HG03354 (cell line): ENCODE data around the gene FNDC1.
A peak's percentile ranks its signal among the peaks of the same experiment; 100 is the strongest.

Experiments used
- ATAC-seq: cut with Tn5 transposase; IDR thresholded peaks from one replicate; pipeline ENCODE4 v1.9.1; 2021; ENCODE audit warnings: mild to moderate bottlenecking; ENCODE audit not compliant: unreplicated experiment, poor library complexity, severe bottlenecking

The FNDC1 gene

DNA sequence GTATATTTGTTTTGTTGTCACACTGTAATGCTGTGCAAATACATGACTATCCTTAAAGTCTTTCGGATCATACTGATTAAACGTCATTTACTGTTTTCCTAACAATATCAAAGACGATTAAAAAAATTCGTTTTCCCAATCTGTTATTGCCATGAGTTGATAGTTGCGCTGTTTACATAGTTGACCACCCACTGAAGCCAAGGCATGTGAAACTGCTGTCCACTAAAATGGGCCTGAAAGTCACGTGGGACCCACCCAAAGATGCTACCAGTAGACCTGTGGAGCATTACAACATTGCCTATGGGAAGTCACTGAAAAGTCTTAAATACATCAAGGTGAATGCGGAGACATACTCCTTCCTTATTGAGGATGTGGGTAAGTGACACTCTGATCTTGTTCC lies 28.1 kb downstream of the FNDC1 start:
- ATAC-seq = no peak

DNA sequence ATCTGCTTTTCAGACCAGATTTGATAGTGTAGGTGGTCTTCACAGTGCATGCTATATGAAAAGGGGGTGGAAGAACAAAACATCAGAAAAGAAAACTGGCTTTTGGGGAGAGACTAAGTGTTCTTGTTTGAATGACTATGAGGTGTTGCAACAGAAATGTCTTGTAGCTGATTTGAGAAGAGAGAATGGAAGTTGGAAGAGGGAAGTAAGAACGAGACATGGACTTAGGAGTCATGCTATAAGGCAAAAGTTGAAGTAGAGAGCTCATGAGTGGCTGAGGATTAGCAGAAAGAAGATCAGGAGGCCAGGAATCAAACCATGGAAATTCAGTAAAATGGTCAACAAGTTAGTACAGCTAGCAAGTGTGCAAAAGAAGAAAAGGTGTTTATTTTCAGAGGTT lies 32.1 kb downstream of the FNDC1 start:
- ATAC-seq = no peak

DNA sequence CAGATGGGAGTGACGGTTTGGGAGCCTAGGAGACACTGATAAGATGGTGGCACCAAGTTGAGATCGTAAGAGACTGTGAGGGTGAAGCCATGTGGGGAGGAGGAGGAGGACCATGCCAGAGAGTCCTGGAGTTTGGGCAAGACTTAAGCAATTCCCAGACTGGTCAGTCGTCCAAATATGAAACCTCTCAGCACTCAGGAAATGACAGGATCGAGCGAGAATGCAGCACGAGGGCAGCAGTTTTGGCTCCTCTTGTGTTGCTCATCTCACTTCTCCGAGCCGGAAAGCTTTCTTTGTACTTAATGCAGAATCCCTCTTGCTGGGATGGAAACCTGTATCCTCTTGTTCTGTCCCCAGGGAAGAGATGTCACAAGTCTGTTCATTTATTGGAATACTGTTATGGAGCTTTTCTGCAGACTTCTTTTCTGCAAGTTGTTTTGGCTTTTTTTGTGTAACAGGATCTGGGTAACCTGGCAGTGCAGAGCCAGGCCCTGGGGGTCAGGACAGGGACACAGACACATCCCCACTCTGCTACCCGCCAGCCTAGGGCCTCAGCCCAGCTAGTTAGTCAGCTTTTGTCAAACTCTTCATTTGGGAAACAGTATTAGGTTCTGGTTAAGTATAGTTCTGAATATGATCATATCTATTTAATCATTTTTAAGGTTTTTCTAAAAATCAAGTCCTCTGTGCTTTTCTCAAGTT lies 34.3 kb downstream of the FNDC1 start:
- no peak for ATAC-seq

DNA sequence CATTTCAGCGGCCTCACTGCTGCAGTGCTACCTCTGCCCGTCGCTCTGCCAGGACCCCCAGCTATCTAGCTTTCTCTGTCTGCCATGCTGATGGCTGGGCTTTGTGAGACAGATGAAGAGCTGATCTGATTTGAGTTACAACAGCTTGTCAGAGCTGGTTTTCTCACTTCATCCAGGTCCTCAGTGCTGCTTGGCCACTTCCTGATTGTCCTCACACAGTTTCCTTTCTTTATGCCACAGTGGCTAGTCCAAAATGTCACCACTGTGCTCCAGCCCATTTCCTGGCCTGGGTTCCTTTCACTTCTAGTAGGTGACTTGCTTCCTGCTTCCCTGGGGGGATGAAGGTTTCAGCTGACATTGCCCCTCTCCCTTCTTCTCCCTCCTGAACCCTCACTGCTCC lies 35.4 kb downstream of the FNDC1 start:
- ATAC-seq = no peak

DNA sequence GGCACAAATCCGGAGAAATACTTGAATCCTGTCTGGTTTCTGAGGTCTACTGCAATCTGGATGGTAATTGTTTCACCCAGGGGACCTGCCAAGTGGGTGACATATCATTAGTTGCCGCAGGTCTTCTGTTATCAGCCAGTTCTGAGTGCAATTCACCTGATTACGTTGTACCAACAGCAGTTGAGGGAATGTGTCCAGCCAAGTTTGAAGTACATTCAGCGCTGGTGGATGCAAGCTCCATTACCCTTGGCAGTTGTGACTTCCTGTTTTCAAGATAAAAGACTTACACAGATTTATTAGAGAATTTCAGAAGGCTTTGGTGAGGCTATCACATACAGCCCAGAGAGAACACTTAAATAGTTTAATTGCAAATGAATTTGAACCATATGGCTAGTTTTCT lies 42.8 kb downstream of the FNDC1 start:
- ATAC-seq = no peak

DNA sequence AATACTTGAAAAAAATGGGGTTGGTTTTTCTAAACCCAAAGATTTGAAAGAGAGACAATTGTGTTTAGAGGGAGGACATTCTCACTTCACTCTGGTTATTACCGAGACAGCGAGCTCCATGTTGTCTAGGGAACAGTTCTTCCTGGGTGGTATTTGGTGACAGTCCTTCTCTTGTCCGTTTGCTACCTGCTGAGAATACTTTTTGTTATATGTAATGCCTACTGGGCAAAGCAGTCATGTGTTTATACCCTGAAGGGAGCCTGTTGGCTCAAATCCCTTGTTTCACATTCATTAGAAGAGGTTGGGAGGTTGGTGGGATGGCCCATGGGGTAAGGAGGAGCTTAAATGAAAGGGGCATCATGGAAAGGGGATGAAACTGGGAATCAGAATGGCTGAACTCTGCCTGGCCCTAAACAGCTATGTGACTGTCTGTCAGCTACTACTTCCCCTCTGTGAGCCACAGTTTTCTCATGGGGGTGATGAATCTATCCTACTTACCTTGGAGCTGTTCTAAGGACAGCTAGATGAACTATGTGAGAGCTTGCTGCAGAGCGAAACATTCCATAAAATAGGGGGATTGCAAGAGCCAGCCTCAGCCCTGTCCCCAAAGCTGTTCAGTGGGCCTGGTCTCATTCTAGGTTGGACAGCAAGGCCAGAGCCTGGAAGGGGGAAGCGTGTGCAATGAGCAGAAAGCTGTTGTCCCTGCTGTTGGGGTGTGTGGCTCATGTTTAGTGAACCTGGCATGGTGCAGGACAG lies 43.5 kb downstream of the FNDC1 start:
- ATAC-seq = no peak

DNA sequence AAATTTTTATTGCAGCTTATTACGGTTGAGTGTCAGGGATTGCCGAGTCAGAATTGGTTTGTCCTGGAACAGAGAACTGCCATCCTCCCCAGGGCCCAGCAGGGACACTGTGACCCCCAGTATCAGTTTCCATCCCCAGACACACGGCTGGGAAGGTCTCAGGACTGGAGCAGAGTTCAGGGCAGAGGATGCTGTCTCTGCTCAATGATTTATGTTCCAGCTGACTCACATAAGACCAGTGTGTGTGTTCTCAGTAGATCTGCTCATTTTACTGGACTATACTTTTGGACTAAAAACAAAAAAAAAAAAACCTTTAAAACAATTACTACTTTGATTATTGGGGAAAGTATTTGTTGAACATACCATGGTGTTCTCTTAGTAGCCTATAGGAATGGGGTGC lies 44.2 kb downstream of the FNDC1 start:
- ATAC-seq = no peak

DNA sequence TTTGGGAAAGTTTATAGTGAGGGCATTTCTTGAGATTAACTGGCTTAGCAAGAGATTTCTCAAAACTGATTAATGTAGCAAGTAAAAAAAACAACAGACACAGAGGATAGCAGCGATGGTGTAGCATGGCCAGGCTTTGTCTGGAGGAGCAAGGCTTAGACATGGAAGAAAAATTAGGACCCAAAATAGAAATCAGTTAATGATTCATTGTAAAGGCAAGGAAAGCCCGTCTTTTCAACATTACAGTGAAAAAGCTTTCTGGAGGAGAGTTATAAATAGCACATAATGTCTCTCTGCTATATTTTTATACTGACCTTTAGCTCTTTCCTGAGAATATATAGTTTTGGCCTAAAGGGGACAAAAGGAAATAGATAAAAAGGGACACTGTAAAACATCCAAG lies 45.1 kb downstream of the FNDC1 start:
- ATAC-seq = no peak

DNA sequence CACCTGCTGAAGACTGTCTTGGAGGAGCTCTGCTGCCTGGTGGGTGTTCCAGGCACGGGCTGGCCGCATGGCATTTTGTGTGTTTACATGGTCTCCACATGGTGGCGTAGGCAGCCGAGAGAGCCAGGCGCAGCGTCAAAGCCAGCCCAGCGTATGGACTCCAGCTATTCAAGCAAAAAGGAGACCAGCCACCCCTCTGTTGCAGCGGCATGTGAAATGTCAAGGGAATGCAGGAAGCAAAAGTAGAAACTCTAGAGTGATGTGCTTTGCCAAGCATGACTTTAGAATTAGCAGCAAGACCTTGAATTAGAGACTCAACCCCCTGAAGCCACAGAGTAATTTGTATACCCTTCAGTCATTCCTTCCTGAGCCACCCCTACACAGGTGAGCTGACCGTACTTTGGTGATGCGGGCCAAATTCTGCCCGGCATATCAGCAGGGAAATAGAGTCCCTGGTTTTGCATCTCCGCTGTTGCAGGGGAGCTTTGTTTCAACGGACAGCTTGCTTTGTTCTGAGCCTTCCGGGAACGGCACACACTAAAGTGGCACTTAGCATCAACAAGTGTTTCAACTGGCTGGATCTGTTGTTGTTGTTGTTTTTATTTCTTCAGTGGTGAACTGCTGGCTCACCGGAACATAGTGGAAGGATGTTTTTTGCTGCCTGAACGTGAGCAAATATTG lies 48.5 kb downstream of the FNDC1 start:
- peak; percentile 81 for ATAC-seq

DNA sequence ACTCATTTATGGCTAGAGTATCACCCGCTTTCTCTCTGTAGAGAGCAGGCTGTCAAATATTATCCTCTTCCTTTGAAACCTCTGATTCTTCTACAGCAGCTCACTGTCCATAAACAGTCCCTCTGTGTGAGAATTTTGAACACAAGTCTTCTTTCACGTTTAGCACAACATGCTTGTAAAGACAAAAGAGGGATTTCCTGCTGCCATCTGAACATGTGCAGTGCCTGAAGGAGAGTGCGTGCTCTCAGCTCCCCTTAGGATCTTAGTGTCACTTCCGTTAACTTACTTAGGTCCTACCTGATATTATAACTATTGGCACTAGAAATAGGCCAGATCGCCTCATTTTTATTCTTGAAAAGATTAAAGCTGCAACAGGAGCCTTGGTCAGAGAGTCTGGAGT lies 50.9 kb downstream of the FNDC1 start:
- ATAC-seq = no peak

DNA sequence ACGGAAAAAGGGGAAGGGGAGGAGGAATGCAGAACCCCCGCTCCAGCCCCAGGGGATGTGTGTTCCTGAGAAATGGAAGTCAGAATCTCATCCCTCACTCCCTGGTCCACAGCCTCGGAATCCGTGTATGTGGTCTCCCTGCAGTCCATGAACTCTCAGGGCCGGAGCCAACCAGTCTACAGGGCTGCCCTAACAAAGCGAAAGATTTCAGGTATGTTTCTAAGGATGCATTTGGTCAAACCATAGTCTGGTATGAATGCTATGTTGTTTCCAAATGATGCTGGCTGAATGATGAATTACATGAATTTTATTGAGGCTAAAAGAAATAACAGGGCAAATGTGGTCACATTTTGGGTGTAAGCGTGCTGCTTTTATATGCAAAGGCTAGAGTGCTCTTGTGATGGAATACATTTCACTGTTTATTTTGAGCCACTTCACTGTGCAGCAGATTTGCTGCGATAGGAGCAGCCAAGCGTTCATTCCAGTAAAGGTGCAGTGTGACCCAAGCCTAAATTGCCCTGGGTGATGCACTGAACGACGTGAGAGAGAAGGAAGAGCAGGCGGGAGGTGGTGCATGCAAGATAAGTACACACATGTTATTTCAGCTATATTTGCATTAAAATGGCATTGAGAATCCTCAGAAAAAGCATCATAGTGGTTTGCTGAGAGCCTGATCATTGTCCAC lies 52.4 kb downstream of the FNDC1 start:
- ATAC-seq = no peak

DNA sequence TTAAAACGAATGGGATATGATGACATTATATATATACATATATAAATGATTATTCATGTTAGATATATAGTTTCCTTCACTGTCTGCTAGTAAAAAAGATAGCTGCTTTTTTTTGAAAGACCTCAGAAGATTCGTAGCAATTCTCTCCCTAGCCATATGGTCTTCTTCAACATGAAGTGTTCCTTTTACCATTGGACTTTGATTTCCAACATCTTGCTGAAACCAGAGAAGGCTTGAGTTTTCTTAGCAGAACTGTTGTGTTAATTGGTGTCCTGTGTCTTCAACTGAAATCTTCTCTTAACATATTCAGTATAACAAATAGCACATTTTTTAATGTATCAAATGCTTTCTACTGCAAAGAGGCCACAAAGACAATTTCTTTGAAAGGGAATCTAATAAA lies 55.3 kb downstream of the FNDC1 start:
- ATAC-seq = no peak

DNA sequence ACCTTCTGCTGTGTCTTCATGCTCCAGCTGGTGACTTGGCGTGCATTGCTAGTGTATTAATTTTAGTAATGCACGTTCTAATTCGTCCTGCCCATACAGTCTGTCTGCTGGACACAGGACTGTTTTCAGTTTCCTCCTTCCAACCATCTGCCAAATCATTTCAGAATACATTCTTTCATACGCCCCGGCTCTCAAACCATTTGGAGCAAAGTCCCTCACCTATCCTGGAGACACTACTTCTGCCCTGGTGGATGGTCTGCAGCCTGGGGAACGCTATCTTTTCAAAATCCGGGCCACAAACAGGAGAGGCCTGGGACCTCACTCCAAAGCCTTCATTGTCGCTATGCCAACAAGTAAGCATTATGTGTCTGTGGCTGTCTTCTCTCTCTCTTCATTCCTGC lies 60.5 kb downstream of the FNDC1 start:
- no peak for ATAC-seq

DNA sequence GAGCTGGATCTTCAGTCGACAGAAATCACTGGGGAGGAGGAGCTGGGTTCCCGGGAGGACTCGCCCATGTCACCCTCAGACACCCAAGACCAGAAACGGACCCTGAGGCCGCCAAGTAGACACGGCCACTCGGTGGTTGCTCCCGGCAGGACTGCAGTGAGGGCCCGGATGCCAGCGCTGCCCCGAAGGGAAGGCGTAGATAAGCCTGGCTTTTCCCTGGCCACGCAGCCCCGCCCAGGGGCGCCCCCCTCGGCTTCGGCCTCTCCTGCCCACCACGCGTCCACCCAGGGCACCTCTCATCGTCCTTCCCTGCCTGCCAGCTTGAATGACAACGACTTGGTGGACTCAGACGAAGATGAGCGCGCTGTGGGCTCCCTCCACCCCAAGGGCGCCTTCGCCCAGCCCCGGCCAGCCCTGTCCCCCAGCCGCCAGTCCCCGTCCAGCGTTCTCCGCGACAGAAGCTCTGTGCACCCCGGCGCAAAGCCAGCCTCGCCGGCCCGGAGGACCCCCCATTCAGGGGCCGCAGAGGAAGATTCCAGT lies 63.0 kb downstream of the FNDC1 start:
- ATAC-seq = no peak

DNA sequence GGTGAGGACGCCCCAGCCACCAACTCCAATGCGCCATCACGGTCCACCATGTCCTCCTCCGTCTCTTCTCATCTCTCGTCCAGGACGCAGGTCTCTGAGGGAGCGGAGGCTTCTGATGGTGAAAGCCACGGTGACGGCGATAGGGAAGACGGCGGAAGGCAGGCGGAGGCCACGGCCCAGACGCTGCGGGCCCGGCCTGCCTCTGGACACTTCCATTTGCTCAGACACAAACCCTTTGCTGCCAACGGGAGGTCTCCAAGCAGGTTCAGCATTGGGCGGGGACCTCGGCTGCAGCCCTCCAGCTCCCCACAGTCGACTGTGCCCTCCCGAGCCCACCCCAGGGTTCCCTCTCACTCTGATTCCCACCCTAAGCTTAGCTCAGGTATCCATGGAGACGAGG lies 63.6 kb downstream of the FNDC1 start:
- ATAC-seq = no peak

DNA sequence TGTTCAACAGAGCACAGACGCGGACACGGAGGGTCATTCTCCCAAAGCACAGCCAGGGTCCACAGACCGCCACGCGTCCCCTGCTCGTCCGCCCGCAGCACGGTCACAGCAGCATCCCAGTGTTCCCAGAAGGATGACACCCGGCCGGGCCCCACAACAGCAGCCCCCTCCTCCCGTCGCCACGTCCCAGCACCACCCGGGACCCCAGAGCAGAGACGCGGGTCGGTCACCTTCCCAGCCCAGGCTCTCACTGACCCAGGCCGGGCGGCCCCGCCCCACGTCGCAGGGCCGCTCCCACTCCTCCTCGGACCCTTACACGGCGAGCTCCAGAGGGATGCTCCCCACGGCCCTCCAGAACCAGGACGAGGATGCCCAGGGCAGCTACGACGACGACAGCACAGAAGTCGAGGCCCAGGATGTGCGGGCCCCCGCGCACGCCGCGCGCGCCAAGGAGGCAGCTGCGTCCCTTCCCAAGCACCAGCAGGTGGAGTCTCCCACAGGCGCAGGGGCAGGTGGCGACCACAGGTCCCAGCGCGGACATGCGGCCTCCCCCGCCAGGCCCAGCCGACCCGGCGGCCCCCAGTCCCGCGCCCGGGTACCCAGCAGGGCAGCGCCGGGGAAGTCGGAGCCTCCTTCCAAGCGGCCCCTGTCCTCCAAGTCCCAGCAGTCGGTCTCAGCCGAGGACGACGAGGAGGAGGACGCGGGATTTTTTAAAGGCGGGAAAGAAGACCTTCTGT lies 64.3 kb downstream of the FNDC1 start:
- ATAC-seq = no peak

DNA sequence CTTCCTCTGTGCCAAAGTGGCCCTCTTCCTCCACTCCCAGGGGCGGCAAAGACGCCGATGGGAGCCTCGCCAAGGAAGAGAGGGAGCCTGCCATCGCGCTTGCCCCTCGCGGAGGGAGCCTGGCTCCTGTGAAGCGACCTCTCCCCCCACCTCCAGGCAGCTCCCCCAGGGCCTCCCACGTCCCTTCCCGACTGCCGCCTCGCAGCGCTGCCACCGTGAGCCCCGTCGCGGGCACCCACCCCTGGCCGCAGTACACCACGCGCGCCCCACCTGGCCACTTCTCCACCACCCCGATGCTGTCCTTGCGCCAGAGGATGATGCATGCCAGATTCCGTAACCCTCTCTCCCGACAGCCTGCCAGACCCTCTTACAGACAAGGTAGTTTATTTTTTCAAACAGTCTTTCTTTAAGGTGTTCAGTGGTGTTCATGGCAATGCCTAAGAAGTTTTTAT lies 64.9 kb downstream of the FNDC1 start:
- no peak for ATAC-seq

DNA sequence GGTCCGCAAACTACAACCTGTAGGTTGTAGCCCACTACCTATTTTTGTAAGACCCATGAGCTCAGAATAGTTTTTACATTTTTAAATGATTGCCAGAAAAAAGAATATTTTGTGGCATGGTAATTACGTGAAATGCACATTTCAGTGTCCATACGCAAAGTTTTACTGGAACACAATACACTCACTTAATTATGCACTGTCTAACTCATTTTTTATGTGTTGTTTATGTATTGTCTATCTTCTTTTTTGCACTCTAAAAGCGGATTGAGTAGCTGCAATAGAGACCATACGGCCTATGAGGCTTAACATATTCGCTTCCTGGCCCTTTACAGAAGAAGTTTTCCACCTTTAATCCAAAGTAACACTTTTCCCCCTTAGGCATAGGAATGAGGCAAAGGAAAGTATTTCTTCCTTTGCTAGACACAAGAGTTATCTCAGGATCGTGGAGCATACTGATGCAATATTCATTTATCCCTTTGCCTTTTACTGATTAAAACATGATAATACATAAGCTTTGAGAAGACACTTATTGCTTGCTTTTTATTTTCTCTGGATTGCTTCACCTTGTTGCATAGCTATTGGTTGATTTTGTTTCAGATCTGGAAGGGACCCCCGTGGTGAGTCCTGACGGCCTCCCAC lies 69.8 kb downstream of the FNDC1 start:
- ATAC-seq = no peak

DNA sequence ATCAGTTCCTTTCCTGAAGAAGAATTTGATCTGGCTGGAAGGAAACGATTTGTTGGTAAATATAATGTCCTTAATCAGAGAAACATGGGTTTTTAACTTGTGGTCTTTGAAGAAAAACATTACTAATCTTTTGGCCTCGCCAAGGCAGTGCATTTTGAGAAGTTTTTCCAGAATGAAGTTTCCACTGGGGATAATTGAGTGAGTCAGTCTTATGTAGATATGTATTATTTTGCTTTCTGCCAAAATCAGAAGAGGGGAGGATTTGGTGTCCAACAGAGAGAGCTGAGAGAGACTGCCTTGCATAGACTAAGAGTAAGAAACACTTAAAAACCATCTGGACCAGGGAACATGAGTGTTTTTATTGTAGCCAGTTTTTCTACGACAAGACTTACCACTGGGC lies 79.9 kb downstream of the FNDC1 start:
- ATAC-seq = no peak
